Gastroesophageal sphincter (tissue), 4 donors: ENCODE measurements around the gene KLHL2. TPM values are rescaled to one million over a fixed set of nuclear protein-coding genes. Genes with fewer than 3 reads are reported as not detected.
"Not testable (repeated sequence)": the region's sequence is repeated elsewhere in the genome, so short reads cannot be mapped to it uniquely, and the experiment has no call there.

Experiments used
- ATAC-seq: fragments of 150-250 bp; one replicate; pipeline ENCODE4 v1.9.1; 2016; ENCODE audit warnings: mild to moderate bottlenecking, moderate library complexity
- H3K27ac ChIP-seq, 4 donors: fragments of 200-600 bp; sonication (generic) in 3 of 4; 1 replicate in 3 of 4; 2 replicates in 1 of 4; pipeline ENCODE4 v1.5.1; 2016 to 2019
- H3K27me3 ChIP-seq: fragments of 200-600 bp; sonication (generic); one replicate; pipeline ENCODE4 v1.5.1; 2019
- H3K36me3 ChIP-seq, 2 donors: fragments of 200-600 bp; sonication (generic); one replicate each; pipeline ENCODE4 v1.5.1; 2019; ENCODE audit warnings: control low read depth in 1 of 2
- H3K4me1 ChIP-seq, 3 donors: fragments of 200-600 bp; sonication (generic); 1 replicate in 2 of 3; 2 replicates in 1 of 3; pipeline ENCODE4 v1.5.1; 2016 to 2019; ENCODE audit warnings: control low read depth in 2 of 3
- H3K4me3 ChIP-seq, 2 donors: fragments of 200-600 bp; sonication (generic); one replicate each; pipeline ENCODE4 v1.5.1; 2019; ENCODE audit warnings: mild to moderate bottlenecking in 1 of 2, moderate library complexity in 1 of 2
- H3K9me3 ChIP-seq, 3 donors: fragments of 200-600 bp; sonication (generic); one replicate each; pipeline ENCODE4 v1.5.1; 2017 to 2019; ENCODE audit warnings: control low read depth in 2 of 3
- CTCF ChIP-seq, 4 experiments: fragments of 200-600 bp in 2 of 4; fragments of 450-650 bp in 2 of 4; sonication (generic) in 1 of 4; IDR thresholded peaks; one replicate each; pipeline ENCODE4 v1.5.1; 2017 to 2019; ENCODE audit warnings: antibody characterized with exemption in 4 of 4, mild to moderate bottlenecking in 2 of 4, moderate library complexity in 2 of 4
- EP300 ChIP-seq: sonication (generic); formaldehyde crosslinking; IDR thresholded peaks from one replicate; pipeline ENCODE4 v1.6.1; 2017; ENCODE audit warnings: antibody characterized with exemption, mild to moderate bottlenecking
- POLR2A ChIP-seq, 2 donors: fragments of 450-650 bp; IDR thresholded peaks; one replicate each; pipeline ENCODE4 v1.6.1; 2017; ENCODE audit warnings: antibody characterized with exemption in 2 of 2, mild to moderate bottlenecking in 2 of 2, moderate library complexity in 1 of 2
- POLR2AphosphoS5 ChIP-seq: sonication (generic); formaldehyde crosslinking; IDR thresholded peaks from one replicate; pipeline ENCODE4 v1.6.1; 2017; ENCODE audit warnings: antibody characterized with exemption
- WGBS, 2 donors: methylation state at CpG; one replicate each; pipeline ENCODE4 v1.1.5; 2018; ENCODE audit warnings: low coverage in 1 of 2; 5-methylcytosine and 5-hydroxymethylcytosine counted together
- total RNA-seq, 4 donors: library from RNA; depleted of rRNA; stranded (reverse); fragments of >200 nt; gene quantifications; one replicate each; pipeline ENCODE4 v1.1.0, GENCODE V29; 2016

KLHL2 gene
- total RNA-seq, 4 donors from 2014 or later: 25.0 to 35.1 (median 31.1) TPM

GRCh38 chr4:165331823-165332222 is 124.5 kb downstream of the KLHL2 start:
- no peak for TF ChIP-seq CTCF (IDR thresholded peaks at IDR 0.05)
- no peak for TF ChIP-seq POLR2A (IDR thresholded peaks at IDR 0.05)
- TF ChIP-seq EP300: no peak
- no peak for TF ChIP-seq POLR2AphosphoS5
- WGBS, 2 donors: 68 to 78% methylated on average over 8 to 10 of the region's 10 CpGs
- H3K27ac ChIP-seq: no peak overlapping the region
- ATAC-seq: no peak
- no peaks in the 10 kb centered on the region for H3K27me3 ChIP-seq
- H3K4me1 ChIP-seq: peaks cover 0 to 15% (median 5%) of the 10 kb centered on the region in 3 donors
- H3K9me3 ChIP-seq: no peaks in the 10 kb centered on the region
- peaks cover 0 to 16% of the 10 kb centered on the region in 2 donors for H3K36me3 ChIP-seq
- H3K4me3 ChIP-seq: no peak overlapping the region

- Histone ChIP-seq H3K4me3 (no peak overlapping the region), H3K9me3 (no peaks in the 10 kb centered on the region), H3K27ac (no peak overlapping the region), H3K27me3 (no peaks in the 10 kb centered on the region), H3K4me1 (peaks cover 0 to 15% (median 5%) of the 10 kb centered on the region in 3 donors), H3K36me3 (peaks cover 0 to 16% of the 10 kb centered on the region in 2 donors)
- no peak for ATAC-seq
- 17 to 43% methylated on average over 1 of the region's 1 CpG for WGBS, 2 donors
- TF ChIP-seq CTCF (IDR thresholded peaks at IDR 0.05): no peak
Observed at GRCh38 chr4:165332502-165332901, 125.1 kb downstream of the KLHL2 start.

GRCh38 chr4:165335163-165335703 is 127.9 kb downstream of the KLHL2 start:
- Histone ChIP-seq H3K27ac (no peak overlapping the region), H3K9me3 (no peaks in the 10 kb centered on the region), H3K4me1 (no peaks in the 10 kb centered on the region), H3K36me3 (peaks cover 0 to 34% of the 10 kb centered on the region in 2 donors), H3K27me3 (no peaks in the 10 kb centered on the region), H3K4me3 (no peak overlapping the region)
- TF ChIP-seq POLR2A (IDR thresholded peaks at IDR 0.05): no peak
- WGBS, 2 donors: 73 to 74% methylated on average over 3 of the region's 3 CpGs
- ATAC-seq: no peak

- no peak overlapping the region for H3K27ac ChIP-seq
- peaks cover 0 to 49% of the 10 kb centered on the region in 2 donors for H3K36me3 ChIP-seq
- no peaks in the 10 kb centered on the region for H3K27me3 ChIP-seq
- H3K9me3 ChIP-seq: no peaks in the 10 kb centered on the region
- H3K4me3 ChIP-seq: no peak overlapping the region
- no peak for ATAC-seq
- no peaks in the 10 kb centered on the region for H3K4me1 ChIP-seq
- 86 to 87% methylated on average over 6 of the region's 6 CpGs for WGBS, 2 donors
- TF ChIP-seq POLR2A (IDR thresholded peaks at IDR 0.05) (no peak), CTCF (IDR thresholded peaks at IDR 0.05) (no peak), EP300 (no peak), POLR2AphosphoS5 (no peak)
Observed at GRCh38 chr4:165336743-165337142, 129.4 kb downstream of the KLHL2 start.

- H3K27ac ChIP-seq, H3K9me3 ChIP-seq, H3K4me3 ChIP-seq, H3K27me3 ChIP-seq, ATAC-seq, H3K4me1 ChIP-seq: not testable (repeated sequence)
- H3K36me3 ChIP-seq: peaks cover 0 to 44% of the 10 kb centered on the region in 2 donors
- WGBS, 2 donors: no CpG with 5 or more reads among the region's 5 CpGs
Observed at GRCh38 chr4:165342340-165342739, 135.0 kb downstream of the KLHL2 start.

GRCh38 chr4:165343353-165344191 is 136.2 kb downstream of the KLHL2 start:
- no peak for TF ChIP-seq POLR2AphosphoS5
- TF ChIP-seq EP300: no peak
- TF ChIP-seq CTCF (IDR thresholded peaks at IDR 0.05): no peak
- TF ChIP-seq POLR2A (IDR thresholded peaks at IDR 0.05): no peak
- Histone ChIP-seq H3K4me1 (no peaks in the 10 kb centered on the region), H3K9me3 (no peaks in the 10 kb centered on the region), H3K27ac (no peak overlapping the region), H3K36me3 (peaks cover 0 to 42% of the 10 kb centered on the region in 2 donors), H3K4me3 (no peak overlapping the region), H3K27me3 (no peaks in the 10 kb centered on the region)
- 67 to 78% methylated on average over 12 to 13 of the region's 13 CpGs for WGBS, 2 donors
- ATAC-seq: no peak
